ENCODE data around the gene CATSPER1.

The CATSPER1 gene

GRCh38 chr11:66068154-66068821 lies 42.0 kb upstream of the CATSPER1 start (continued):
- TF ChIP-seq RARB (CRISPR knock-in tag; IDR thresholded peaks at IDR 0.05) (no peak), ISL1 (CRISPR knock-in tag; IDR thresholded peaks at IDR 0.05) (no peak), POU6F1 (CRISPR knock-in tag; IDR thresholded peaks at IDR 0.05; ENCODE audit: borderline replicate concordance, low read depth) (no peak), PPARA (CRISPR knock-in tag; IDR thresholded peaks at IDR 0.05; ENCODE audit: borderline replicate concordance) (no peak), ZFP30 (CRISPR knock-in tag; IDR thresholded peaks at IDR 0.05) (no peak), GLIS3 (CRISPR knock-in tag; IDR thresholded peaks at IDR 0.05) (no peak), ARNTL (CRISPR knock-in tag; IDR thresholded peaks at IDR 0.05; ENCODE audit: borderline replicate concordance, low read depth) (no peak)

GRCh38 chr11:66067640-66068039 lies 41.4 kb upstream of the CATSPER1 start:
- no peak for ATAC-seq
- TF ChIP-seq CREB5 (CRISPR knock-in tag; IDR thresholded peaks at IDR 0.05; ENCODE audit: low read depth), result no peak
- TF ChIP-seq ISL1 (CRISPR knock-in tag; IDR thresholded peaks at IDR 0.05), result no peak
- TF ChIP-seq ZC3H10 (CRISPR knock-in tag; IDR thresholded peaks at IDR 0.05), result no peak
- TF ChIP-seq POU6F1 (CRISPR knock-in tag; IDR thresholded peaks at IDR 0.05; ENCODE audit: borderline replicate concordance, low read depth), result no peak
- no peak for TF ChIP-seq RARB (CRISPR knock-in tag; IDR thresholded peaks at IDR 0.05)
- no peak for TF ChIP-seq GLIS3 (CRISPR knock-in tag; IDR thresholded peaks at IDR 0.05)
- no peak for TF ChIP-seq TCF4 (CRISPR knock-in tag; IDR thresholded peaks at IDR 0.05; ENCODE audit: borderline replicate concordance)
- TF ChIP-seq TOX (CRISPR knock-in tag; IDR thresholded peaks at IDR 0.05; ENCODE audit: borderline replicate concordance), result no peak
- no peak for TF ChIP-seq CSRNP3 (CRISPR knock-in tag; IDR thresholded peaks at IDR 0.05)
- no peak for TF ChIP-seq ESRRG (CRISPR knock-in tag; IDR thresholded peaks at IDR 0.05)
- no peak for TF ChIP-seq PATZ1 (CRISPR knock-in tag; IDR thresholded peaks at IDR 0.05; ENCODE audit: borderline replicate concordance)
- TF ChIP-seq TSHZ2 (CRISPR knock-in tag; IDR thresholded peaks at IDR 0.05), result no peak
- TF ChIP-seq ZNF70 (CRISPR knock-in tag; IDR thresholded peaks at IDR 0.05), result no peak

- ATAC-seq, result no peak
- TF ChIP-seq TSHZ2 (CRISPR knock-in tag; IDR thresholded peaks at IDR 0.05), result no peak
- TF ChIP-seq TOX (CRISPR knock-in tag; IDR thresholded peaks at IDR 0.05; ENCODE audit: borderline replicate concordance), result no peak
- TF ChIP-seq POU6F1 (CRISPR knock-in tag; IDR thresholded peaks at IDR 0.05; ENCODE audit: borderline replicate concordance, low read depth), result no peak
- TF ChIP-seq BACH2 (CRISPR knock-in tag; IDR thresholded peaks at IDR 0.05; ENCODE audit: borderline replicate concordance), result no peak
- no peak for TF ChIP-seq ZNF565 (CRISPR knock-in tag; conservative IDR thresholded peaks at IDR 0.05; ENCODE audit: low read depth)
- TF ChIP-seq CREB5 (CRISPR knock-in tag; IDR thresholded peaks at IDR 0.05; ENCODE audit: low read depth), result no peak
- TF ChIP-seq CSDC2 (CRISPR knock-in tag; IDR thresholded peaks at IDR 0.05), result no peak
- no peak for TF ChIP-seq RARB (CRISPR knock-in tag; IDR thresholded peaks at IDR 0.05)
Measured at GRCh38 chr11:66066751-66067150, 40.5 kb upstream of the CATSPER1 start.
